CD4-positive, alpha-beta T cell treated with Interferon alpha-2 for 1 hour (primary cell): ENCODE measurements around the gene MOAP1.
"Not testable (repeated sequence)": the region's sequence is repeated elsewhere in the genome, so short reads cannot be mapped to it uniquely, and the experiment has no call there.

Experiments used
- DNase-seq, 2 donors: peaks; one replicate each; pipeline ENCODE4 v3.0.0-alpha.2; 2020 to 2022

The MOAP1 gene

DNA sequence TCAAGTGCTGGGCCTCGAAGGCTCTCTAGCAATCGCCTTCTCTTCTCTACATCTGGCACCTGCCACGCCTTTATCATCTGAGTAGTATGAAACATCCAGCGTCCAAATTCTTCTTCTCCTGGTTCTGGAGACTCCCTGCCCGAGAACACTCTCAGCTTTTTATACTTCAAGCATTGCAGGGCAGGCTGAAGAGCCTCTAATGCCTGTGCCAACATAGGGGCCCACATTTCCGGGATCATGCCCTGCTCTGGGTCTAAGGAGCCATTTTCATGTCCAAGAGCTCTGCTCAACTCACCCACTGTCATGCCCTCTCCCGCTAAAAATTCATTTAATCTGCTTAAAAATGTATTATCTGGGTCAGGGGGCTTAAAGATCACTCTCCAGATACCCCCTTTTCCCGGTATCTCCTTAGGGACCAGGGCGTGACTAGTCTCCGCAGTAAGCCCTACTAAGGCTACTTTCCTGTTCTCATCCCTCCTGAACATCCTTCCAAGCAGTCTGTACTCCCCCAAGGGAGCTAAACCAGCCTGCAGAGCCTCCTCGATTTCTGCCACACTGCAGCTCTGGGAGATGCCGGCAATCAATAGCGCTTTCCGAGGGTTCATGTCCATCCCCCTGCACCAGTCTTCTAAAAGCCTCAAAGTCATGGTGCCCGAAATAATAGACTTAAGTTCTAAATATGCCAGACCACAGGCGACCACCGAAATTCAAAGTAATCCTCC is 940 bp downstream of the MOAP1 start:
- no peak for DNase-seq

DNA sequence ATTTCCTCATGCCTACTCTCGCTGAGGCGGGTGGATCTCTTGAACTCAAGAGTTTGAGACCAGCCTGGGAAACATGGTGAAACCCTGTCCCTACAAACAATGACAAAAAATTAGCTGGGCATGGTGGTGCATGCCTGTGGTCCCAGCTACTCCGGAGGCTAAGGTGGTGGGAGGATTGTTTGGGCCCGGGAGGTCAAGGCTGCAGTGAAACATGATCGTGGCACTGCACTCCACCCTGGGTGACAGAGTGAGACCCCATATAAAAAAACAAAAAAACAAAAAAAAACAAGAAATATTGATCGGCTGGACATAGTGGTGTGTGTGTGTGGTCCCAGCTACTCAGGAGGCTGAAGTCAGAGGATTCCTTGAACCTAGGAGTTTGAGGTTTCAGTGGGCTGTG is 9.2 kb downstream of the MOAP1 start:
- DNase-seq: no peak

GRCh38 chr14:93174731-93175130 is 10.0 kb downstream of the MOAP1 start:
- DNase-seq: not testable (repeated sequence)

DNA sequence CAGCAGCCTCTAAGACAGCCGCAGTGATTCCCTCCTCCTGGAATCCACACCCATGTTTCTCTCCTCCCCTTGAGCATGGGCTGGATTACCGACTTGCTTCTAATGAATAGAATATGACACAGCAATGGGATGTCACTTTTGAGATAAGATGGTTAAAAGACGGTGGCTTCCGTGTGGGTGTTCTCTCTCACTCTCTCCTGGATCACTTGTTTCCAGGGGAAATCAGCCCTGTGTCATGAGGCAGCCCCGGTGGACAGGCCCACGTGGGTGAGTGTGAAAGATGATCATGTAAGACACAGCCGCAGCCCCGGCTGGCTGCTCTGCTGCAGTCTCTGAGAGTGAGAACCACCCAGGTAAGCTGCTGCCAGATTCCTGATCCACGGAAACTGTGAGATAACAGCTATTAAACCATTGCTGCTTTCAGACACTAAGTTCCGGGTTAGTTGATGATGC is 10.7 kb downstream of the MOAP1 start:
- DNase-seq: no peak

DNA sequence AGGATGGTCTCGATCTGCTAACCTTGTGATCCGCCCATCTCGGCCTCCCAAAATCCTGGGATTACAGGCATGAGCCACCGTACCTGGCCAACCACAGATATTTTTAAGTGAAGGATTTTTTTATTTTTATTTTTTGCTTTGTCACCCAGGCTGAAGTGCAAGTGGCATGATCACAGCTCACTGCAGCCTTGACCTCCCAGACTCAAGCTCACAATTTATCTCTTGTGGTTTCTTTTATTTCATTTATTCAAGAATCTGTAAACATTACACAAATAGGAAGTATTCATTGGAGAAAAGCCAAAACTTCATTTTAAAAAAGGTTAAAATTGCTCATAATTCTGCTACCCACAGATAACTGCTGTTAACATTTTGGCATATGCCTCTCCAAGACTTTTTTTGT is 13.3 kb downstream of the MOAP1 start:
- DNase-seq: no peak

DNA sequence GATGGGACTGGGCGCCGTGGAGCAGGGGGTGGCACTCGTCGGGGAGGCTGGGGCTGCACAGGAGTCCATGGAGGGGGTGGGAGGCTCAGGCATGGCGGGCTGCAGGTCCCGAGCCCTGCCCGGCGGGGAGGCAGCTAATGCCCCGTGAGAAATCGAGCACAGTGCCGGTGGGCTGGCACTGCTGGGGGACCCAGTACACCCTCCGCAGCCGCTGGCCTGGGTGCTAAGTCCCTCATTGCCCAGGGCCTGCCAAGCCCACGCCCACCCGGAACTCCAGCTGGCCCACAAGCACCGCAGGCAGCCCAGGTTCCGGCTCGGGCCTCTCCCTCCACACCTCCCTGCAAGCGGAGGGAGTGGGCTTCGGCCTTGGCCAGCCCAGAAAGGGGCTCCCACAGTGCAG is 14.6 kb downstream of the MOAP1 start:
- not testable (repeated sequence) for DNase-seq

- DNase-seq: not testable (repeated sequence)
Observed at GRCh38 chr14:93169619-93170018, 15.1 kb downstream of the MOAP1 start.

GRCh38 chr14:93168610-93169009 is 16.1 kb downstream of the MOAP1 start:
- not testable (repeated sequence) for DNase-seq

- not testable (repeated sequence) for DNase-seq
Observed at GRCh38 chr14:93165271-93166265, 19.1 kb downstream of the MOAP1 start.

DNA sequence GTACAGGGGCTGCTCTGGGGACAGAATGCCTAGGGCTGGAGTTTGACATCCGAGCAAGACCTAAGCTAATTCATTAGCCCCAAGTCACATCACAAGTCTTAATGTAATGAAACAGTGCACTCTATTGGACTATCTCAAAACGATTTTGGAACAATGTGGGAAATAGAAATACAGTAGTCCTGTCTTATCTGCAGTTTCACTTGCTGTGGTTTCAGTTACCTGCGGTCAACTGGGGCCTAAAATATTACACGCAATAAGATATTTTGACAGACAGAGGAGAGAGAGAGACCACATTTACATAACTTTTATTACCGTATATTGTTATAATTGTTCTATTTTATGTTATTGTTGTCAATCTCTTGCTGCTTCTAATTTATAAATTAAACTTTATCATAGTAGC is 21.1 kb downstream of the MOAP1 start:
- DNase-seq: no peak

GRCh38 chr14:93161411-93161940 is 23.2 kb downstream of the MOAP1 start:
- no peak for DNase-seq

DNA sequence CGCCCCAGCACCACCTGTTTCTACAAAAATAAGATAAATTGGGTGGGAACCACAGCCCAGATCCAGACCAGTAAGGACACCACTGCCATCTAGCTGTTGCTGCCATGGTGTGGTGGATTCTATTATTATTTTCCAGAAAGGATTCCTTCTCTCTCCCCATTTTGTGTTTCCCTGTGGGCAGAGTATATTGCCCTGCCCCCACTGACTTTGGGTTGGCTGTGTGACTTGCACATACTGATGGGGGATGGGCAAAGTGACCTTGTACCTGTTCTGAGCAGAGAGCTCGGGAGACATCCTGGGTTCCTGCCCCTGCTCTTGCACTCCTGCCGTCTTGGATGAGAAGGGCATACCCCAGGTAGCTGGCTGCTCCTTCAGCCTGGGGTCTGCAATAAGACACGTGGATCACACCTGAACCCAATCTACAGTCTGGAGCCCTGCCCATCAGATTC is 24.3 kb downstream of the MOAP1 start:
- no peak for DNase-seq

- DNase-seq: not testable (repeated sequence)
Observed at GRCh38 chr14:93159625-93160352, 24.9 kb downstream of the MOAP1 start.

GRCh38 chr14:93158349-93158748 is 26.3 kb downstream of the MOAP1 start:
- DNase-seq: not testable (repeated sequence)

DNA sequence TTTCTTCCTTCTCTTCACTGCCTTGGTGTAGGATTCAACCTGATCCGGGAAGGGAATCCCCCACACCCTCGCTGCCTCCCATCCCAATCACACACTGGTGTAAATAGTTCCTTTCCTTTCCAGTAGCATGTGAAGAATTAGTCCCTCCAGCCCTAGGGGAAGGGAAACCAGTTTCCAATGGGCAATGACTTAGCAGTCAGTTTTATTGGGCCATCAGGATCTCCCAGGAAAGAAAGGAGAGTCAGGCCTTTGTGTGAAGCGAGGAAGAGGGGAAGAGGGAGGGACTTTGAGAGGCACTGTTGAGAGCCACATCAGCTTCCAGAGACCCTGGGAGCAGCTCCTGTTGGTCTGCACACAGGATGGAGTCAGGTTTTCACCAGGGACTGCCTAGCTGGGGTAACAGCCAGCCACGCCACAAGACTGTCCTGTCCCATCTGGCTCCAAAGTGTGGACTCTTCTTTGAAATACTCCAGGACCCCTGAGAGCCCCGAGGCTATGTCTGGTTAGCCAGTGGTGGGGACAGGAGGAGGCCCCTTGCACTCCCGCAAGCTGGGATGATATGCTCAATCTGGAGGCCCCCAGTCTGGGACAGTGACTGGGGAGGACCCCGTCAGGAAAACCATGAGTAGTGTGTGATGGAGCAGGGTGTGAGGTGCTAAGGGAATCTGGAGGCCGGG is 27.9 kb downstream of the MOAP1 start:
- DNase-seq: no peak

- DNase-seq: no peak
Observed at GRCh38 chr14:93155667-93156066, 29.0 kb downstream of the MOAP1 start.

DNA sequence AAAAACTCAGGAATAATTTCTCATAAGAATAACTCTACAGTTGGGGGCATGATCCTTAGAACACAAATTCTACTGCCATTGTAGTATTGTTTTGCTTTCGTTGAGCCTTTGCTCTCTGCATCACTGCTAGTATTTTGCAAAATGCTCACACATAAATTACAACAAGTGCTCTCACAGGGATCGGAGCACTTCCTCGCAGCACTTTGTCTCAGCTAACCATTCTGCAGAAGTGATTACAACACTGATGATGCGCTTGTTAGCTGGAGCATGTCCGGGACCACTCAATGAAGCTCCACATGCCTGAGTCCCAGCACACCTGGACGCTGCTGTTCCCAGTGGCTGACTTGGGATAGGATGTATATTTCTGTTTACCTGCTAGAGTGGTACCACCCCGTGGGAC is 31.6 kb downstream of the MOAP1 start:
- no peak for DNase-seq

- peak in 1 of 2 donors; percentile 7 for DNase-seq
Observed at GRCh38 chr14:93150227-93151208, 34.2 kb downstream of the MOAP1 start.

- no peak for DNase-seq
Observed at GRCh38 chr14:93148979-93149378, 35.7 kb downstream of the MOAP1 start.

DNA sequence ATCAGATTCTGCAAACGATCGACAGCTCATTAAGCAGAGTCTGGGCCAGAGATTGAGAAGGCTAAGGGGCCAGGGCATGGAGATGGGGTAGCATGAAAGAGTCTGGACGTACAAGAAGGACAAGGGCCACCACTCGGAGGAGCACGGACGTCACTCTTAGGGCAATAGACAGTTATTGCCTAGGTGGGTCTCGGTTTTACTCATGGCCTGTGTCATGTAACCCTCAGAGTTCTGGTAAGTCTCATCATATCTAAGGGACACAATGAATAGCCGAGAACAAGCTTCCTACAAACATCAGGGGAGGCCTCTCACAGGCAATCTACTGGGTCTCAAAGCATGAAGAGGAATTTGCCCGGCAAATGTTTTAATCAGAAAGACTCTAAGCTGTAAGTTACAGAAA is 38.6 kb downstream of the MOAP1 start:
- no peak for DNase-seq
